Ovary (tissue), 3 donors: ENCODE measurements around the gene KCNQ5.

Experiments used
- EP300 ChIP-seq: sonication (generic); formaldehyde crosslinking; IDR thresholded peaks from one replicate; pipeline ENCODE4 v1.6.1; 2017; ENCODE audit warnings: antibody characterized with exemption
- POLR2A ChIP-seq: fragments of 450-650 bp; IDR thresholded peaks from one replicate; pipeline ENCODE4 v1.6.1; 2017; ENCODE audit warnings: antibody characterized with exemption, mild to moderate bottlenecking, moderate library complexity
- TF ChIP-seq, protein P1 (sequence below), 3 donors: fragments of 450-650 bp in 2 of 3; fragments of 200-600 bp in 1 of 3; IDR thresholded peaks; one replicate each; pipeline versions ENCODE4 v1.5.1 to v1.8.0; 2016 to 2022; ENCODE audit warnings: antibody characterized with exemption in 3 of 3, mild to moderate bottlenecking in 1 of 3
- donor health status: DM: no; HTN: no; CAD: no.

DNA sequence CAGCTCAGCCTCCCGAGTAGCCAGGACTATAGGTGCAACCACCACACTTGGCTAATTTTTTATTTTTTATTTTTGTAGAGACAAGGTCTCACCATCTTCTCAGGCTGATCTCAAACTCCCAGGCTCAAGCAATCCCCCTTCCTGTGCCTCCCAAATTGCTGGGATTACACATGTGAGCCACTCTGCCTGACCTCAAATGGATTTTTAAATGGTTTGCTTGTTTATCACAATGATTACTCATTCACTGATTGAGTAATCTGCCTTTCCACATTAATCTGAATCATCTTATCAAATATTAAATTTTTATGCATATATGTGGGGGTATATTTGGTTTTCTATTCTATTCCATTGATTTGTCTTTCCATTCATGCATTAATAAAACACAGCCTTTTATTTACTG lies 612.9 kb downstream of the KCNQ5 start:
- TF ChIP-seq EP300 (no peak), POLR2A (no peak)
- TF ChIP-seq, protein P1, sequence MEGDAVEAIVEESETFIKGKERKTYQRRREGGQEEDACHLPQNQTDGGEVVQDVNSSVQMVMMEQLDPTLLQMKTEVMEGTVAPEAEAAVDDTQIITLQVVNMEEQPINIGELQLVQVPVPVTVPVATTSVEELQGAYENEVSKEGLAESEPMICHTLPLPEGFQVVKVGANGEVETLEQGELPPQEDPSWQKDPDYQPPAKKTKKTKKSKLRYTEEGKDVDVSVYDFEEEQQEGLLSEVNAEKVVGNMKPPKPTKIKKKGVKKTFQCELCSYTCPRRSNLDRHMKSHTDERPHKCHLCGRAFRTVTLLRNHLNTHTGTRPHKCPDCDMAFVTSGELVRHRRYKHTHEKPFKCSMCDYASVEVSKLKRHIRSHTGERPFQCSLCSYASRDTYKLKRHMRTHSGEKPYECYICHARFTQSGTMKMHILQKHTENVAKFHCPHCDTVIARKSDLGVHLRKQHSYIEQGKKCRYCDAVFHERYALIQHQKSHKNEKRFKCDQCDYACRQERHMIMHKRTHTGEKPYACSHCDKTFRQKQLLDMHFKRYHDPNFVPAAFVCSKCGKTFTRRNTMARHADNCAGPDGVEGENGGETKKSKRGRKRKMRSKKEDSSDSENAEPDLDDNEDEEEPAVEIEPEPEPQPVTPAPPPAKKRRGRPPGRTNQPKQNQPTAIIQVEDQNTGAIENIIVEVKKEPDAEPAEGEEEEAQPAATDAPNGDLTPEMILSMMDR (IDR thresholded peaks at IDR 0.05), result no peak
